ENCODE data around the gene MYB. TPM values are rescaled to one million over a fixed set of nuclear protein-coding genes. Genes with fewer than 3 reads are reported as not detected.

MYB gene
- total and polyA plus RNA-seq, 2 of the 8 experiments (the other 6 are each of a cell fraction or from before 2014, with no cell fraction given): 4.0 to 7.6 TPM

DNA sequence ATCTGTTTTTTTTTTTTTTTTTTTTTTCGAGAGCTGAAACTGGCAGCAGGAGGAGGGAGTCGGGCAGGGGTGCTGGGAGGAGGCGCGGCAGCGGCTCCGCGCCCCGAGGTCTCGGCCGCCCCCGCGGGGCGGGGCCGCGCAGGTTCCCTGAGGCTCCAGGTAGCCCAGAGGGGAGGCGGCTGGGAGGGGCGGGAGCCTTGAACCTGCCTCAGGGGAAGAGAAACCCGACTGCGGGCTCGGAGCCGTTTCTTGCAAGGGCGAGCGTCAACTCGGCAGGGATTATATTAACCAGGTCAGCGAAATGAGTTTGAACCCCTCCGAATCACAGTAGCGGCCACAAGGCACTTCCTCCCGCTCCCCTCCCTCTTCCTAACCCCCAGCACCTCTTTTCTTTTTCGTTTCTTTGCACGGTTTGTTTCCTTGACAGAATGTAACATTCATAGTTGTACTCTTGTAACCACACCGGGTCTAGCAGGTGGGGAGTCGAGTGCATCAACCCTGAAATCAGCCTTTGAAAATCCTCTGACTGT is 2.0 kb downstream of the MYB start (continued):
- TF ChIP-seq HDAC2 (IDR thresholded peaks at IDR 0.05; ENCODE audit: borderline replicate concordance in 1 of 2, low read depth in 2 of 2, low read length in 2 of 2) (no peak; a peak in 1 of 4 replicates), POLR2AphosphoS5 (IDR thresholded peaks at IDR 0.05; ENCODE audit: low read depth, low read length) (no peak), CBX8 (IDR thresholded peaks at IDR 0.05; ENCODE audit: borderline replicate concordance, low read depth, low read length) (no peak), BACH1 (IDR thresholded peaks at IDR 0.05; ENCODE audit: low read length) (0 out of 2 replicates have a peak, but pooled peaks have one; percentile 12), TAF7 (optimal IDR thresholded peaks at IDR 0.05; ENCODE audit: borderline replicate concordance, low read depth, low read length) (no peak), RBBP5 (IDR thresholded peaks at IDR 0.05; ENCODE audit: borderline replicate concordance, low read depth, low read length) (peak; percentile 78; the same call in 1 of the 2 replicates), RAD21 (IDR thresholded peaks at IDR 0.05 in 1 of 2, conservative IDR thresholded peaks at IDR 0.05 in 1 of 2; ENCODE audit: low read depth in 2 of 2, low read length in 2 of 2) (no peak; a peak in 2 of 4 replicates), RNF2 (IDR thresholded peaks at IDR 0.05; ENCODE audit: borderline replicate concordance, low read depth, low read length, missing control alignments, poor library complexity, severe bottlenecking) (no peak)
- TF ChIP-seq, protein P1, sequence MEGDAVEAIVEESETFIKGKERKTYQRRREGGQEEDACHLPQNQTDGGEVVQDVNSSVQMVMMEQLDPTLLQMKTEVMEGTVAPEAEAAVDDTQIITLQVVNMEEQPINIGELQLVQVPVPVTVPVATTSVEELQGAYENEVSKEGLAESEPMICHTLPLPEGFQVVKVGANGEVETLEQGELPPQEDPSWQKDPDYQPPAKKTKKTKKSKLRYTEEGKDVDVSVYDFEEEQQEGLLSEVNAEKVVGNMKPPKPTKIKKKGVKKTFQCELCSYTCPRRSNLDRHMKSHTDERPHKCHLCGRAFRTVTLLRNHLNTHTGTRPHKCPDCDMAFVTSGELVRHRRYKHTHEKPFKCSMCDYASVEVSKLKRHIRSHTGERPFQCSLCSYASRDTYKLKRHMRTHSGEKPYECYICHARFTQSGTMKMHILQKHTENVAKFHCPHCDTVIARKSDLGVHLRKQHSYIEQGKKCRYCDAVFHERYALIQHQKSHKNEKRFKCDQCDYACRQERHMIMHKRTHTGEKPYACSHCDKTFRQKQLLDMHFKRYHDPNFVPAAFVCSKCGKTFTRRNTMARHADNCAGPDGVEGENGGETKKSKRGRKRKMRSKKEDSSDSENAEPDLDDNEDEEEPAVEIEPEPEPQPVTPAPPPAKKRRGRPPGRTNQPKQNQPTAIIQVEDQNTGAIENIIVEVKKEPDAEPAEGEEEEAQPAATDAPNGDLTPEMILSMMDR (IDR thresholded peaks at IDR 0.05; ENCODE audit: control extremely low read depth in 1 of 3, insufficient read depth in 1 of 3, low read depth in 1 of 3, low read length in 3 of 3): 0 out of 4 replicates have a peak, but pooled peaks of 1 of the 3 experiments have one; percentile 15
- TF ChIP-seq, protein P2, sequence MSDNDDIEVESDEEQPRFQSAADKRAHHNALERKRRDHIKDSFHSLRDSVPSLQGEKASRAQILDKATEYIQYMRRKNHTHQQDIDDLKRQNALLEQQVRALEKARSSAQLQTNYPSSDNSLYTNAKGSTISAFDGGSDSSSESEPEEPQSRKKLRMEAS (IDR thresholded peaks at IDR 0.05): no peak

Measured in H1 (cell line).